Panc1 (cell line): ENCODE data around the gene ZDHHC13. TPM values are rescaled to one million over a fixed set of nuclear protein-coding genes. Genes with fewer than 3 reads are reported as not detected.

Experiments used
- ATAC-seq: fragments of 200-7000 bp; cut with Tn5 transposase; 2 replicates; pipeline ENCODE4 v1.9.1; 2020; ENCODE audit warnings: mild to moderate bottlenecking, moderate library complexity
- BruUV-seq: library from RNA; stranded (reverse); fragments of 400-500 nt; replicated peaks from 2 replicates; lab custom pipeline; 2021; lab: Mats Ljungman, UMichigan
- CTCF ChIA-PET: fragments of 300-600 bp; sonication (Branson Sonifier 250); formaldehyde crosslinking; loops from one replicate; lab custom pipeline; 2022; ENCODE audit warnings: antibody characterized with exemption; lab: Charles Lee
- POLR2A ChIA-PET: fragments of 300-600 bp; sonication (Branson Sonifier 250); formaldehyde crosslinking; loops from one replicate; lab custom pipeline; 2022; ENCODE audit warnings: antibody characterized with exemption; lab: Charles Lee
- DNase-seq: peaks from one replicate; pipeline ENCODE4 v3.0.0-alpha.2; 2010; ENCODE audit warnings: low read depth, low spot score
- H3K27ac ChIP-seq: 2 replicates; pipeline ENCODE4 v1.5.1; 2011; ENCODE audit warnings: mild to moderate bottlenecking, low read length, inconsistent platforms
- H3K27me3 ChIP-seq: fragments of 200-500 bp; sonication (Bioruptor generic); 2 replicates; pipeline ENCODE4 v1.6.0; 2014; ENCODE audit warnings: low read length, inconsistent platforms; ENCODE audit not compliant: control insufficient read depth, insufficient read depth
- H3K36me3 ChIP-seq: fragments of 200-500 bp; sonication (Bioruptor generic); 2 replicates; pipeline ENCODE4 v1.5.1; 2014; ENCODE audit warnings: inconsistent platforms, mild to moderate bottlenecking, low read length, moderate library complexity; ENCODE audit not compliant: control insufficient read depth, insufficient read depth
- H3K4me1 ChIP-seq: 2 replicates; pipeline ENCODE4 v1.5.1; 2011; ENCODE audit warnings: inconsistent platforms, mild to moderate bottlenecking, low read length, moderate library complexity; ENCODE audit not compliant: control insufficient read depth, insufficient read depth
- H3K4me3 ChIP-seq, 2 experiments: 2 replicates each; pipeline ENCODE4 v1.5.1; 2011 to 2012; ENCODE audit warnings: low read depth in 2 of 2, low read length in 2 of 2, mild to moderate bottlenecking in 2 of 2, inconsistent platforms in 1 of 2, moderate library complexity in 1 of 2
- H3K9me3 ChIP-seq: fragments of 200-500 bp; sonication (Bioruptor generic); 2 replicates; pipeline ENCODE4 v1.5.1; 2014; ENCODE audit warnings: low read depth, mild to moderate bottlenecking, inconsistent platforms, low read length, moderate library complexity; ENCODE audit not compliant: control insufficient read depth, insufficient read depth
- POLR2AphosphoS5 ChIP-seq: IDR thresholded peaks from 2 replicates; pipeline ENCODE4 v1.6.1; 2012; ENCODE audit warnings: mild to moderate bottlenecking, low read depth, low read length, moderate library complexity
- SIN3A ChIP-seq: IDR thresholded peaks from 2 replicates; pipeline ENCODE4 v1.6.1; 2012; ENCODE audit warnings: low read depth, mild to moderate bottlenecking, low read length, moderate library complexity, borderline replicate concordance; ENCODE audit not compliant: insufficient read depth
- TCF7L2 ChIP-seq: IDR thresholded peaks from 2 replicates; pipeline ENCODE4 v1.6.1; 2011; ENCODE audit warnings: mild to moderate bottlenecking, low read depth, low read length, inconsistent platforms
- in situ Hi-C: cut with HindIII; loops from 2 replicates; pipeline ENCODE4 v1.10.0; 2016; ENCODE audit warnings: low sequenced_read_pairs, low pct_unique_long_range_greater_than_20kb
- intact Hi-C: fragments of 100-400 bp; cut with micrococcal nuclease; formaldehyde crosslinking; loops from one replicate; pipeline ENCODE4 v1.10.0; 2022; ENCODE audit not compliant: unreplicated experiment
- total RNA-seq: library from RNA; stranded (reverse); gene quantifications from one replicate; pipeline ENCODE4 v1.2.1, GENCODE V29; 2021; ENCODE audit not compliant: unreplicated experiment
- TF ChIP-seq, protein P1 (sequence below): fragments of 450-650 bp; IDR thresholded peaks from 2 replicates; pipeline ENCODE4 v1.5.1; 2017; ENCODE audit warnings: mild to moderate bottlenecking
- TF ChIP-seq, protein P2 (sequence below), 2 experiments: IDR thresholded peaks; 2 replicates each; pipeline ENCODE4 v1.6.1; 2011 to 2012; ENCODE audit warnings: low read depth in 2 of 2, control low read depth in 1 of 2, low read length in 1 of 2, mild to moderate bottlenecking in 1 of 2, moderate library complexity in 1 of 2; ENCODE audit not compliant: insufficient read depth in 1 of 2

ZDHHC13 gene
- total RNA-seq, 1 experiment from 2014 or later: 24.3 TPM

DNA sequence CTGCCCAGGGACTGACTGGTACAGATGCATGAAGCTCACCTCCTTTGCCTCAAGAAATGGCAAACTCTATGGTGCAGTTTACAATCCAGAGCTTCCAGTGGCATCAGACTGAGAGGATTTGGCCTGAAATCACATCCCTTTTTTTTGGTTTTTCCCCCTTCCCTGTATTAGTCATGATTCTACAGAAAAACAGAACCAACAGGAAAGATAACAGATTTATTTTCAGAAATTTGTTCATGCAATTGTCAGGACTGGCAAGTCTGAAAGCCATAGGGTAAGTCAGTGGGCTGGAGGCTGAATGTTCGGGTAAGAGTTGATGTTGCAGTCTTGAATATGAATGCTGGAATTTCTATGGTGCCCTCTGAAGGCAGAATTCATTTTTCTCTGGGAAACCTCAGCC is 12.0 kb upstream of the ZDHHC13 start:
- in situ Hi-C loops (no loop called here), intact Hi-C loops (no loop called here)
- TF ChIP-seq, protein P1, sequence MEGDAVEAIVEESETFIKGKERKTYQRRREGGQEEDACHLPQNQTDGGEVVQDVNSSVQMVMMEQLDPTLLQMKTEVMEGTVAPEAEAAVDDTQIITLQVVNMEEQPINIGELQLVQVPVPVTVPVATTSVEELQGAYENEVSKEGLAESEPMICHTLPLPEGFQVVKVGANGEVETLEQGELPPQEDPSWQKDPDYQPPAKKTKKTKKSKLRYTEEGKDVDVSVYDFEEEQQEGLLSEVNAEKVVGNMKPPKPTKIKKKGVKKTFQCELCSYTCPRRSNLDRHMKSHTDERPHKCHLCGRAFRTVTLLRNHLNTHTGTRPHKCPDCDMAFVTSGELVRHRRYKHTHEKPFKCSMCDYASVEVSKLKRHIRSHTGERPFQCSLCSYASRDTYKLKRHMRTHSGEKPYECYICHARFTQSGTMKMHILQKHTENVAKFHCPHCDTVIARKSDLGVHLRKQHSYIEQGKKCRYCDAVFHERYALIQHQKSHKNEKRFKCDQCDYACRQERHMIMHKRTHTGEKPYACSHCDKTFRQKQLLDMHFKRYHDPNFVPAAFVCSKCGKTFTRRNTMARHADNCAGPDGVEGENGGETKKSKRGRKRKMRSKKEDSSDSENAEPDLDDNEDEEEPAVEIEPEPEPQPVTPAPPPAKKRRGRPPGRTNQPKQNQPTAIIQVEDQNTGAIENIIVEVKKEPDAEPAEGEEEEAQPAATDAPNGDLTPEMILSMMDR: no peak
- TF ChIP-seq TCF7L2 (no peak), SIN3A (no peak), POLR2AphosphoS5 (no peak)
- TF ChIP-seq, protein P2, sequence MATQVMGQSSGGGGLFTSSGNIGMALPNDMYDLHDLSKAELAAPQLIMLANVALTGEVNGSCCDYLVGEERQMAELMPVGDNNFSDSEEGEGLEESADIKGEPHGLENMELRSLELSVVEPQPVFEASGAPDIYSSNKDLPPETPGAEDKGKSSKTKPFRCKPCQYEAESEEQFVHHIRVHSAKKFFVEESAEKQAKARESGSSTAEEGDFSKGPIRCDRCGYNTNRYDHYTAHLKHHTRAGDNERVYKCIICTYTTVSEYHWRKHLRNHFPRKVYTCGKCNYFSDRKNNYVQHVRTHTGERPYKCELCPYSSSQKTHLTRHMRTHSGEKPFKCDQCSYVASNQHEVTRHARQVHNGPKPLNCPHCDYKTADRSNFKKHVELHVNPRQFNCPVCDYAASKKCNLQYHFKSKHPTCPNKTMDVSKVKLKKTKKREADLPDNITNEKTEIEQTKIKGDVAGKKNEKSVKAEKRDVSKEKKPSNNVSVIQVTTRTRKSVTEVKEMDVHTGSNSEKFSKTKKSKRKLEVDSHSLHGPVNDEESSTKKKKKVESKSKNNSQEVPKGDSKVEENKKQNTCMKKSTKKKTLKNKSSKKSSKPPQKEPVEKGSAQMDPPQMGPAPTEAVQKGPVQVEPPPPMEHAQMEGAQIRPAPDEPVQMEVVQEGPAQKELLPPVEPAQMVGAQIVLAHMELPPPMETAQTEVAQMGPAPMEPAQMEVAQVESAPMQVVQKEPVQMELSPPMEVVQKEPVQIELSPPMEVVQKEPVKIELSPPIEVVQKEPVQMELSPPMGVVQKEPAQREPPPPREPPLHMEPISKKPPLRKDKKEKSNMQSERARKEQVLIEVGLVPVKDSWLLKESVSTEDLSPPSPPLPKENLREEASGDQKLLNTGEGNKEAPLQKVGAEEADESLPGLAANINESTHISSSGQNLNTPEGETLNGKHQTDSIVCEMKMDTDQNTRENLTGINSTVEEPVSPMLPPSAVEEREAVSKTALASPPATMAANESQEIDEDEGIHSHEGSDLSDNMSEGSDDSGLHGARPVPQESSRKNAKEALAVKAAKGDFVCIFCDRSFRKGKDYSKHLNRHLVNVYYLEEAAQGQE (IDR thresholded peaks at IDR 0.05; ENCODE audit: insufficient read depth in 1 of 2, low read depth in 2 of 2, low read length in 1 of 2): no peak
- no TSS peak for BruUV-seq
- H3K9me3 ChIP-seq: no peaks in the 10 kb centered on the region
- ChIA-PET POLR2A (no interaction called here), CTCF (interaction anchor here (0.7 kb wide), 1 partner anchor 16 kb away, joined by 8 read pairs; no protein-coding TSS in a partner anchor)
- peaks cover 2% of the 10 kb centered on the region for H3K27me3 ChIP-seq
- no peak overlapping the region for H3K4me3 ChIP-seq
- H3K4me1 ChIP-seq: no peaks in the 10 kb centered on the region
- no peak overlapping the region for H3K27ac ChIP-seq
- DNase-seq: no peak
- no peaks in the 10 kb centered on the region for H3K36me3 ChIP-seq
- ATAC-seq: no peak

DNA sequence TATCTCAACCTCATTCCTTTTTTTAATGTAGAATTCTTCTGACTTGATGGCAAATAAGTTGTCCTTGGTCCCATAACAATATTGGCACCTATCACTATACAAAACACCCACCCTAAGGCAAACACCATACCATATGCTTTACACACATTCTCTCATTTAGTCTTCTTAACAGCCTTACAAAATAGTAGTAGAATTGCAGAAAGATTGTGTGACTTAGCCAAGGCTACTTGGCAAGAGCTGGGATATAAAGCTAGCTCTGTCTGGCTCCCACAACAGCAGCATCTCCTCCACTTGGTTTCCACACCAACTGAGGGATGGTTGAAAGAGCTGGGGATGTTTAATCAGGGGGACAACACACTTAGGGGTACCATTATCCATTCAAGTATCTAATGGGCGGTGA is 9.8 kb upstream of the ZDHHC13 start:
- H3K27ac ChIP-seq: no peak overlapping the region
- DNase-seq (no peak), ATAC-seq (no peak)
- H3K27me3 ChIP-seq: peaks cover 2% of the 10 kb centered on the region
- POLR2A ChIA-PET: no interaction called here
- CTCF ChIA-PET: no interaction called here
- TF ChIP-seq POLR2AphosphoS5: no peak
- TF ChIP-seq, protein P1: no peak
- no peak for TF ChIP-seq TCF7L2
- TF ChIP-seq, protein P2 (IDR thresholded peaks at IDR 0.05; ENCODE audit: insufficient read depth in 1 of 2, low read depth in 2 of 2, low read length in 1 of 2): no peak
- no peak for TF ChIP-seq SIN3A
- BruUV-seq: no TSS peak
- H3K4me1 ChIP-seq: no peaks in the 10 kb centered on the region
- no peak overlapping the region for H3K4me3 ChIP-seq
- H3K36me3 ChIP-seq: no peaks in the 10 kb centered on the region
- in situ Hi-C loops: no loop called here
- no peaks in the 10 kb centered on the region for H3K9me3 ChIP-seq
- intact Hi-C loops: no loop called here
